Omental fat pad (tissue), 4 donors: ENCODE data around the gene SAFB2. TPM values are rescaled to one million over a fixed set of nuclear protein-coding genes. Genes with fewer than 3 reads are reported as not detected.

Experiments used
- ATAC-seq: fragments of 150-250 bp; one replicate; pipeline ENCODE4 v1.9.1; 2016; ENCODE audit warnings: mild to moderate bottlenecking, moderate library complexity; ENCODE audit not compliant: low FRiP score
- DNase-seq: peaks from one replicate; pipeline ENCODE4 v3.0.0-alpha.2; 2019; ENCODE audit warnings: low spot score
- CTCF ChIP-seq, 3 donors: fragments of 450-650 bp; IDR thresholded peaks; one replicate each; pipeline ENCODE4 v1.5.1; 2016 to 2017; ENCODE audit warnings: antibody characterized with exemption in 3 of 3, mild to moderate bottlenecking in 3 of 3, moderate library complexity in 2 of 3
- total RNA-seq, 4 donors: library from RNA; depleted of rRNA; stranded (reverse); fragments of >200 nt; gene quantifications; one replicate each; pipeline ENCODE4 v1.1.0, GENCODE V29; 2016

SAFB2 gene
- total RNA-seq, 4 donors from 2014 or later: 32.0 to 77.9 (median 51.1) TPM

GRCh38 chr19:5664515-5664914 lies 41.9 kb upstream of the SAFB2 start:
- ATAC-seq (no peak), DNase-seq (no peak)
- no peak for TF ChIP-seq CTCF (IDR thresholded peaks at IDR 0.05)

- TF ChIP-seq CTCF (IDR thresholded peaks at IDR 0.05): no peak
- ATAC-seq (no peak), DNase-seq (no peak)
These were observed 41.3 kb upstream of the SAFB2 start for GRCh38 chr19:5663904-5664303.

GRCh38 chr19:5661483-5661882 lies 38.9 kb upstream of the SAFB2 start:
- DNase-seq: no peak
- TF ChIP-seq CTCF (IDR thresholded peaks at IDR 0.05): no peak
- ATAC-seq: no peak

GRCh38 chr19:5655412-5655811 lies 32.8 kb upstream of the SAFB2 start:
- DNase-seq: no peak
- no peak for TF ChIP-seq CTCF (IDR thresholded peaks at IDR 0.05)
- no peak for ATAC-seq

- no peak for DNase-seq
- no peak for TF ChIP-seq CTCF (IDR thresholded peaks at IDR 0.05)
- no peak for ATAC-seq
These were observed 32.4 kb upstream of the SAFB2 start for GRCh38 chr19:5654931-5655330.

- no peak for ATAC-seq
- no peak for DNase-seq
- TF ChIP-seq CTCF (IDR thresholded peaks at IDR 0.05): no peak
These were observed 29.7 kb upstream of the SAFB2 start for GRCh38 chr19:5652261-5652660.

GRCh38 chr19:5651361-5651760 lies 28.8 kb upstream of the SAFB2 start:
- DNase-seq (no peak), ATAC-seq (no peak)
- TF ChIP-seq CTCF (IDR thresholded peaks at IDR 0.05): no peak
